HepG2 (cell line): ENCODE data around the gene BBLN. TPM values are rescaled to one million over a fixed set of nuclear protein-coding genes. Genes with fewer than 3 reads are reported as not detected.
"Not testable (repeated sequence)": the region's sequence is repeated elsewhere in the genome, so short reads cannot be mapped to it uniquely, and the experiment has no call there.

ENCODE experiments used
- ARID4A ChIP-seq: sonication (generic); formaldehyde crosslinking; IDR thresholded peaks from 2 replicates; pipeline ENCODE4 v1.5.0; 2020; ENCODE audit warnings: mild to moderate bottlenecking, missing genetic modification reagents, borderline replicate concordance
- ATF1 ChIP-seq: IDR thresholded peaks from 2 replicates; pipeline ENCODE4 v1.6.1; 2016; ENCODE audit warnings: mild to moderate bottlenecking, control low read depth
- DRAP1 ChIP-seq: IDR thresholded peaks from 2 replicates; pipeline ENCODE4 v1.6.1; 2016; ENCODE audit warnings: missing genetic modification reagents, missing compliant biosample characterization
- ELF3 ChIP-seq: IDR thresholded peaks from 2 replicates; pipeline ENCODE4 v1.6.1; 2016; ENCODE audit warnings: missing genetic modification reagents, missing compliant biosample characterization
- FOSL2 ChIP-seq: sonication (generic); formaldehyde crosslinking; IDR thresholded peaks from 2 replicates; pipeline ENCODE4 v1.4.0; 2020; ENCODE audit warnings: missing genetic modification reagents
- GABPB1 ChIP-seq: IDR thresholded peaks from 2 replicates; pipeline ENCODE4 v1.6.1; 2016; ENCODE audit warnings: mild to moderate bottlenecking, missing genetic modification reagents, moderate library complexity, missing compliant biosample characterization
- HDAC1 ChIP-seq: sonication (generic); formaldehyde crosslinking; IDR thresholded peaks from 2 replicates; pipeline ENCODE4 v1.5.1; 2020; ENCODE audit warnings: mild to moderate bottlenecking, missing genetic modification reagents
- HDAC2 ChIP-seq: sonication (generic); formaldehyde crosslinking; IDR thresholded peaks from 2 replicates; pipeline ENCODE4 v1.4.0; 2020; ENCODE audit warnings: missing genetic modification reagents
- HOMEZ ChIP-seq: IDR thresholded peaks from 2 replicates; pipeline ENCODE4 v1.6.1; 2016; ENCODE audit warnings: low read depth
- KDM4B ChIP-seq: sonication (generic); formaldehyde crosslinking; IDR thresholded peaks from 2 replicates; pipeline ENCODE4 v1.4.0; 2020; ENCODE audit warnings: missing genetic modification reagents
- MAZ ChIP-seq, 2 experiments: sonication (generic) in 1 of 2; formaldehyde crosslinking in 1 of 2; IDR thresholded peaks; 2 replicates each; pipeline versions ENCODE4 v1.5.0 to v1.6.1; 2012 to 2020; ENCODE audit warnings: low read depth in 2 of 2, mild to moderate bottlenecking in 2 of 2, borderline replicate concordance in 1 of 2, improper control_type of control experiment in 1 of 2, low read length in 1 of 2, missing genetic modification reagents in 1 of 2, moderate library complexity in 1 of 2
- MED1 ChIP-seq: sonication (generic); formaldehyde crosslinking; IDR thresholded peaks from 2 replicates; pipeline ENCODE4 v1.4.0; 2020; ENCODE audit warnings: missing genetic modification reagents
- NCOA2 ChIP-seq: sonication (generic); formaldehyde crosslinking; IDR thresholded peaks from 2 replicates; pipeline ENCODE4 v1.8.0; 2022; ENCODE audit warnings: inconsistent platforms
- NKX3-1 ChIP-seq: sonication (generic); formaldehyde crosslinking; IDR thresholded peaks from 2 replicates; pipeline ENCODE4 v1.5.0; 2020; ENCODE audit warnings: missing genetic modification reagents
- NR2F2 ChIP-seq: IDR thresholded peaks from 2 replicates; pipeline ENCODE4 v1.6.1; 2012; ENCODE audit warnings: low read depth, inconsistent platforms, borderline replicate concordance
- RARA ChIP-seq: IDR thresholded peaks from 2 replicates; pipeline ENCODE4 v1.6.1; 2016; ENCODE audit warnings: missing genetic modification reagents, missing compliant biosample characterization
- USF2 ChIP-seq, 2 experiments: sonication (generic) in 1 of 2; formaldehyde crosslinking in 1 of 2; IDR thresholded peaks; 2 replicates each; pipeline versions ENCODE4 v1.5.1 to v1.6.1; 2011 to 2020; ENCODE audit warnings: borderline replicate concordance in 1 of 2, low read depth in 1 of 2, low read length in 1 of 2, mild to moderate bottlenecking in 1 of 2, missing genetic modification reagents in 1 of 2, moderate library complexity in 1 of 2
- ZFP90 ChIP-seq: sonication (generic); formaldehyde crosslinking; IDR thresholded peaks from 2 replicates; pipeline ENCODE4 v1.8.0; 2022; ENCODE audit warnings: missing genetic modification reagents, mild to moderate bottlenecking, inconsistent platforms, borderline replicate concordance
- ZNF124 ChIP-seq: sonication (generic); formaldehyde crosslinking; IDR thresholded peaks from 2 replicates; pipeline ENCODE4 v1.4.0; 2020; ENCODE audit warnings: missing genetic modification reagents
- ZNF263 ChIP-seq: sonication (generic); formaldehyde crosslinking; IDR thresholded peaks from 2 replicates; pipeline ENCODE4 v1.4.0; 2020; ENCODE audit warnings: missing genetic modification reagents
- ZNF264 ChIP-seq: sonication (generic); formaldehyde crosslinking; IDR thresholded peaks from 2 replicates; pipeline ENCODE4 v1.4.0; 2020; ENCODE audit warnings: missing genetic modification reagents
- polyA plus RNA-seq, 8 experiments: library from polyadenylated mRNA; depleted of rRNA in 3 of 8; stranded (reverse) in 7 of 8; unstranded in 1 of 8; fragments of >200 nt; fragmentation: Illumina TruSeq in 4 of 8; extraction: Trizol in 4 of 8; gene quantifications; 2 replicates each; pipeline versions ENCODE4 v1.2.1 to v1.2.3, GENCODE V29; 2011 to 2016; ENCODE audit warnings: low read depth in 4 of 8, missing spikeins in 1 of 8, mixed read lengths in 1 of 8; ENCODE audit not compliant: insufficient read depth in 1 of 8
- total RNA-seq, 5 experiments: library from RNA; depleted of rRNA; stranded (reverse); fragments of >200 nt; fragmentation: Illumina TruSeq; extraction: Trizol; gene quantifications; 2 replicates each; pipeline ENCODE4 v1.2.3, GENCODE V29; 2016; ENCODE audit warnings: low read depth in 1 of 5

The BBLN gene
- total and polyA plus RNA-seq, 2 of the 13 experiments (the other 11 are each of a cell fraction or from before 2014, with no cell fraction given): 27.6 to 33.1 TPM

- TF ChIP-seq GABPB1 (CRISPR knock-in tag): peak; percentile 31; the same call in 1 of the 2 replicates
- TF ChIP-seq ZNF263: 0 out of 2 replicates have a peak, but pooled peaks have one; percentile 10
- peak; percentile 3; the same call in 1 of the 2 replicates for TF ChIP-seq RARA
- not testable (repeated sequence) for TF ChIP-seq MAZ (IDR thresholded peaks at IDR 0.05; ENCODE audit: borderline replicate concordance, low read depth, low read length); USF2 (IDR thresholded peaks at IDR 0.05; ENCODE audit: low read depth, low read length)
- peak; percentile 17; the same call in 1 of the 2 replicates for TF ChIP-seq MAZ (CRISPR knock-in tag; IDR thresholded peaks at IDR 0.05; ENCODE audit: low read depth)
- TF ChIP-seq ZNF124 (CRISPR knock-in tag): 0 out of 2 replicates have a peak, but pooled peaks have one; percentile 32
- TF ChIP-seq DRAP1 (CRISPR knock-in tag): peak; percentile 97
- TF ChIP-seq ARID4A (CRISPR knock-in tag): peak; percentile 40; the same call in 1 of the 2 replicates
- TF ChIP-seq NR2F2: peak; percentile 36; the same call in 1 of the 2 replicates
- TF ChIP-seq NCOA2 (CRISPR knock-in tag): peak; percentile 55
- 0 out of 2 replicates have a peak, but pooled peaks have one; percentile 29 for TF ChIP-seq NKX3-1 (CRISPR knock-in tag)
- TF ChIP-seq KDM4B (CRISPR knock-in tag): peak; percentile 10; the same call in 1 of the 2 replicates
- peak; percentile 67; the same call in 1 of the 2 replicates for TF ChIP-seq USF2 (CRISPR knock-in tag; IDR thresholded peaks at IDR 0.05; ENCODE audit: borderline replicate concordance)
- TF ChIP-seq ATF1 (CRISPR knock-in tag): peak; percentile 39; the same call in 1 of the 2 replicates
- TF ChIP-seq HOMEZ (CRISPR knock-in tag): peak; percentile 12; the same call in 1 of the 2 replicates
- peak; percentile 62 for TF ChIP-seq MED1
- TF ChIP-seq HDAC2 (CRISPR knock-in tag): peak; percentile 52
- TF ChIP-seq ZFP90 (CRISPR knock-in tag): 0 out of 2 replicates have a peak, but pooled peaks have one; percentile 41
- peak; percentile 85 for TF ChIP-seq ELF3 (CRISPR knock-in tag)
- TF ChIP-seq FOSL2 (CRISPR knock-in tag): peak; percentile 33; the same call in 1 of the 2 replicates
- peak; percentile 41; the same call in 1 of the 2 replicates for TF ChIP-seq ZNF264 (CRISPR knock-in tag)
- 0 out of 2 replicates have a peak, but pooled peaks have one; percentile 52 for TF ChIP-seq HDAC1
Measured at GRCh38 chr9:128132139-128132538, 27.9 kb upstream of the BBLN start (continued).
